ENCODE results near the gene DLGAP1. TPM values are rescaled to one million over a fixed set of nuclear protein-coding genes. Genes with fewer than 3 reads are reported as not detected.

DLGAP1 gene
- total and polyA plus RNA-seq, 2 of the 4 experiments (the other 2 are of a cell fraction) = under 0.01 to 0.09 TPM

DNA sequence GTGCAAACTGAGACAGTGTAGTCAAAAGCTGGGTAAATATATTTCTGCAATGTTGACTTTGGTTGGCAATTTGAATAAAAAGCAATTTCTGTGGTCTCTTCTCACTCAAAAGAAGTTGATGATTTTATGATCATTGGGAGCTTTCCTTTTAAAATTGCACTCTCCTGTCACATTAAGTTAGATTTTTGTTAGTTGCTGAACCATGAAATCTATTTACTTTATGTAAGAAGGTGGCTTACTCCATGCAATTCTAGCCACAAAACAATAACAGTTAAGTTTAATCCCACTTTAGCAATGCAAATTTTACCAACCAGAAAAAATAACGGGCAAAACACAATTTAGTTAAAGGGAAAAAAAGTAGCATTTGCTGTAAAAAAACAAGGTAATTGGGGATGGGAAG is 48.3 kb downstream of the DLGAP1 start:
- no peaks in the 10 kb centered on the region for H3K79me1 ChIP-seq (ENCODE audit: low read depth in 1 of 2, low read length in 2 of 2)
- no peak overlapping the region for H3K56ac ChIP-seq (ENCODE audit: extremely low read depth, insufficient read depth, low read length)
- H4K5ac ChIP-seq (ENCODE audit: low read depth, low read length) = no peak overlapping the region
- CTCF ChIA-PET = no interaction called here
- no peak overlapping the region for H2BK120ac ChIP-seq (ENCODE audit: low read depth, low read length)
- no peak overlapping the region for H4K8ac ChIP-seq (ENCODE audit: low read depth in 2 of 2, low read length in 2 of 2)
- H2AFZ ChIP-seq (replicated peaks; ENCODE audit: low read length, poor library complexity) = no peak overlapping the region
- no peaks in the 10 kb centered on the region for H4K20me1 ChIP-seq (ENCODE audit: insufficient read depth, low read length)
- dilution Hi-C loops (cut with HindIII; ENCODE audit: low sequenced_read_pairs, unreplicated experiment) (no loop called here), in situ Hi-C loops (cut with MboI; ENCODE audit: low sequenced_read_pairs) (no loop called here), intact Hi-C loops (cut with micrococcal nuclease) (no loop called here)
- H3K27ac ChIP-seq (ENCODE audit: insufficient read depth, low read length) = no peak overlapping the region
- DNase-seq (no peak), ATAC-seq (ENCODE audit: low read depth) (no peak)
- no peak overlapping the region for H3K4me3 ChIP-seq (ENCODE audit: insufficient read depth, low read depth, low read length)
- H3K9me1 ChIP-seq (ENCODE audit: insufficient read depth, low read length) = no peaks in the 10 kb centered on the region
- H3K4ac ChIP-seq (ENCODE audit: low read depth, low read length) = no peak overlapping the region
- no peak overlapping the region for H2BK20ac ChIP-seq (ENCODE audit: low read depth, low read length)
- H3K18ac ChIP-seq (ENCODE audit: low read depth, low read length) = no peak overlapping the region
- H3K9me3 ChIP-seq (ENCODE audit: control insufficient read depth, insufficient read depth, low read length) = peaks cover 10% of the 10 kb centered on the region
- no peak overlapping the region for H2BK15ac ChIP-seq (ENCODE audit: low read depth, low read length)
- no TSS peak for BruUV-seq (replicated peaks)
- POLR2A ChIA-PET (ENCODE audit: unreplicated experiment) = no interaction called here
- H2AK9ac ChIP-seq (replicated peaks; ENCODE audit: low read depth, low read length, poor library complexity) = no peak overlapping the region
- no peak overlapping the region for H2BK5ac ChIP-seq (ENCODE audit: low read depth, low read length, poor library complexity, severe bottlenecking)
- no peak overlapping the region for H3K9ac ChIP-seq (ENCODE audit: low read depth, low read length)
- TF ChIP-seq BHLHE40 (IDR thresholded peaks at IDR 0.05; ENCODE audit: low read depth, low read length) (no peak), CHD1 (IDR thresholded peaks at IDR 0.05; ENCODE audit: low read depth, low read length) (no peak)
- H4K91ac ChIP-seq (ENCODE audit: insufficient read depth, low read depth, low read length) = no peak overlapping the region
- no peak overlapping the region for H3K14ac ChIP-seq (replicated peaks; ENCODE audit: low read depth, low read length)
- no CpG with 5 or more reads among the region's 1 CpG for WGBS, 2 experiments (ENCODE audit: extremely low coverage in 2 of 2, insufficient read length in 1 of 2)
- H3K4me1 ChIP-seq (ENCODE audit: control insufficient read depth, insufficient read depth, low read length) = no peaks in the 10 kb centered on the region
- H2AK5ac ChIP-seq (ENCODE audit: low read depth, low read length) = no peak overlapping the region
- H3K27me3 ChIP-seq (ENCODE audit: control insufficient read depth, insufficient read depth, low read length) = no peaks in the 10 kb centered on the region
- H3K23ac ChIP-seq (ENCODE audit: low read depth, low read length) = no peak overlapping the region
- H3K36me3 ChIP-seq (ENCODE audit: control insufficient read depth, insufficient read depth, low read length) = no peaks in the 10 kb centered on the region
- H3K4me2 ChIP-seq (ENCODE audit: low read depth, low read length) = no peak overlapping the region
